ENCODE measurements around the gene BNIP1. TPM values are rescaled to one million over a fixed set of nuclear protein-coding genes. Genes with fewer than 3 reads are reported as not detected.

BNIP1 gene
- polyA plus RNA-seq, 3 donors = 9.2 to 13.6 (median 9.8) TPM

GRCh38 chr5:173172166-173172565 is 27.8 kb downstream of the BNIP1 start:
- H3K4me1 ChIP-seq (ENCODE audit: control insufficient read depth in 1 of 2, insufficient read depth in 2 of 2, low read length in 2 of 2) = no peaks in the 10 kb centered on the region
- H4K20me1 ChIP-seq (ENCODE audit: insufficient read depth, low read length) = no peaks in the 10 kb centered on the region

DNA sequence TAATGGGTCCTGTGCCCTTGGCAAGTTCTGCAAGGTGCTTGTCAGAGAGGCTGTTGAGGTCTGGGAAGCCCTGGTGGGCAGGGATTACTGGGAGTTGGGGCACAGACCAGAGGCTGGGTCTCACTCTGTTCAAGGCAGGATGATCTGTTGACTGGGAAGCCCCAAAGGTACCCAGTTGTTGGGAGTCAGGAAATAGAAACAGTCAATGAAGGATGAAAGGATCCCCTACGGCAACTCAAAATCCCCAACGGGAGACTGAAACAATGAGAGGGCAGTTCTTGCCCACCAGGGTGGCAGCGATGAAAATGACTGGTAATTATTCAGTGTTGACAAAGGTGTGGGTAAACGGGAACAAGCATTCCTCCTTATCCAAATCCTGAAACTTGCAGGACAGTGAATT is 31.2 kb downstream of the BNIP1 start:
- Histone ChIP-seq H4K20me1 (ENCODE audit: insufficient read depth, low read length) (no peaks in the 10 kb centered on the region), H2AFZ (ENCODE audit: insufficient read depth, low read depth, low read length, poor library complexity, severe bottlenecking) (no peak overlapping the region), H3K4me1 (ENCODE audit: control insufficient read depth in 1 of 2, insufficient read depth in 2 of 2, low read length in 2 of 2) (no peaks in the 10 kb centered on the region), H3K4me2 (replicated peaks; ENCODE audit: extremely low read depth, low read length, poor library complexity, severe bottlenecking) (no peak overlapping the region), H3K36me3 (replicated peaks in 1 of 2; ENCODE audit: control insufficient read depth in 1 of 2, insufficient read depth in 2 of 2, low read length in 2 of 2) (no peaks in the 10 kb centered on the region), H3K27ac (ENCODE audit: low read depth in 1 of 2, low read length in 2 of 2) (no peak overlapping the region), H3K79me2 (ENCODE audit: insufficient read depth, low read length) (no peaks in the 10 kb centered on the region), H3K4me3 (replicated peaks in 1 of 3; ENCODE audit: low read depth in 2 of 3, low read length in 3 of 3) (no peak overlapping the region), H3K27me3 (ENCODE audit: control insufficient read depth in 2 of 2, insufficient read depth in 2 of 2, low read length in 2 of 2) (no peaks in the 10 kb centered on the region), H3K9ac (ENCODE audit: insufficient read depth, low read length, poor library complexity, severe bottlenecking) (no peak overlapping the region), H3K9me3 (replicated peaks in 1 of 2; ENCODE audit: control insufficient read depth in 1 of 2, insufficient read depth in 1 of 2, low read length in 2 of 2) (peaks cover 0 to 3% of the 10 kb centered on the region in 2 donors)
- H3K4me3 Mint-ChIP-seq = no peak overlapping the region
- intact Hi-C loops (cut with micrococcal nuclease) = no loop called here
- H3K9me3 Mint-ChIP-seq = peaks cover 2 to 8% (median 4%) of the 10 kb centered on the region in 7 donors
- no CpG with 5 or more reads among the region's 4 CpGs for WGBS (ENCODE audit: insufficient coverage)
- H3K36me3 Mint-ChIP-seq = no peaks in the 10 kb centered on the region
- no peak for DNase-seq
- H3K27me3 Mint-ChIP-seq (ENCODE audit: low read depth in 3 of 3) = peaks cover 9 to 11% (median 10%) of the 10 kb centered on the region in 3 donors
- H3K4me1 Mint-ChIP-seq = no peaks in the 10 kb centered on the region
- H3K27ac Mint-ChIP-seq = no peak overlapping the region
- TF ChIP-seq CTCF (IDR thresholded peaks at IDR 0.05) = no peak

More at GRCh38 chr5:173172166-173172565, 27.8 kb downstream of the BNIP1 start:
- no peaks in the 10 kb centered on the region for H3K9me3 ChIP-seq (replicated peaks in 1 of 2; ENCODE audit: control insufficient read depth in 1 of 2, insufficient read depth in 1 of 2, low read length in 2 of 2)
- Mint-ChIP-seq H3K4me3 (no peak overlapping the region), H3K4me1 (no peaks in the 10 kb centered on the region), H3K27me3 (ENCODE audit: low read depth in 3 of 3) (peaks cover 4 to 9% (median 5%) of the 10 kb centered on the region in 3 donors), H3K36me3 (no peaks in the 10 kb centered on the region), H3K27ac (no peak overlapping the region), H3K9me3 (no peaks in the 10 kb centered on the region)
- no peaks in the 10 kb centered on the region for H3K36me3 ChIP-seq (replicated peaks in 1 of 2; ENCODE audit: control insufficient read depth in 1 of 2, insufficient read depth in 2 of 2, low read length in 2 of 2)
- intact Hi-C loops (cut with micrococcal nuclease) = no loop called here
- no peak overlapping the region for H3K9ac ChIP-seq (ENCODE audit: insufficient read depth, low read length, poor library complexity, severe bottlenecking)
- no peak overlapping the region for H2AFZ ChIP-seq (ENCODE audit: insufficient read depth, low read depth, low read length, poor library complexity, severe bottlenecking)
- WGBS (ENCODE audit: insufficient coverage) = no CpG with 5 or more reads among the region's 8 CpGs
- H3K27ac ChIP-seq (ENCODE audit: low read depth in 1 of 2, low read length in 2 of 2) = no peak overlapping the region
- H3K27me3 ChIP-seq (ENCODE audit: control insufficient read depth in 2 of 2, insufficient read depth in 2 of 2, low read length in 2 of 2) = no peaks in the 10 kb centered on the region
- no peaks in the 10 kb centered on the region for H3K79me2 ChIP-seq (ENCODE audit: insufficient read depth, low read length)
- H3K4me2 ChIP-seq (replicated peaks; ENCODE audit: extremely low read depth, low read length, poor library complexity, severe bottlenecking) = no peak overlapping the region
- DNase-seq = no peak
- TF ChIP-seq CTCF (IDR thresholded peaks at IDR 0.05) = no peak
- no peak overlapping the region for H3K4me3 ChIP-seq (replicated peaks in 1 of 3; ENCODE audit: low read depth in 2 of 3, low read length in 3 of 3)

All from CD14-positive monocyte (primary cell).